T-helper 17 cell (primary cell): Measurements from ENCODE around the gene AP2A2. TPM values are rescaled to one million over a fixed set of nuclear protein-coding genes. Genes with fewer than 3 reads are reported as not detected.

Experiments used
- ATAC-seq: fragments of 150-1000 bp; cut with Tn5 transposase; 2 replicates; pipeline ENCODE4 v1.10.0; 2021; ENCODE audit warnings: mild to moderate bottlenecking, moderate library complexity
- DNase-seq, 3 donors: peaks; one replicate each; pipeline versions ENCODE4 v3.0.0 to v3.0.0-alpha.2; 2020 to 2021
- H3K9me3 ChIP-seq: one replicate; pipeline ENCODE4 v1.7.0; 2013; ENCODE audit warnings: low read length, mild to moderate bottlenecking; ENCODE audit not compliant: control insufficient read depth, poor library complexity, severe bottlenecking
- H3K27ac Mint-ChIP-seq: one replicate; pipeline ENCODE4 v1.8.0; 2022; ENCODE audit warnings: mild to moderate bottlenecking, moderate library complexity, mixed read lengths
- H3K27me3 Mint-ChIP-seq: one replicate; pipeline ENCODE4 v1.8.0; 2022; ENCODE audit warnings: mixed read lengths
- H3K36me3 Mint-ChIP-seq: one replicate; pipeline ENCODE4 v1.8.0; 2022; ENCODE audit warnings: low read depth, mixed read lengths
- H3K4me1 Mint-ChIP-seq: one replicate; pipeline ENCODE4 v1.8.0; 2022; ENCODE audit warnings: mild to moderate bottlenecking, mixed read lengths
- H3K4me3 Mint-ChIP-seq: one replicate; pipeline ENCODE4 v1.8.0; 2022; ENCODE audit warnings: mild to moderate bottlenecking, moderate library complexity, mixed read lengths
- total RNA-seq, 4 donors: library from RNA in 2 of 4; stranded (reverse) in 2 of 4; gene quantifications; one replicate each; pipeline ENCODE4 v1.2.3 and lab custom pipeline; 2022 to 2026

AP2A2 gene
- total RNA-seq, 2 donors from 2014 or later = 71.1 to 74.0 TPM

GRCh38 chr11:1055990-1056771, 130.5 kb downstream of the AP2A2 start:
- Mint-ChIP-seq H3K27me3 (peaks cover 38% of the 10 kb centered on the region), H3K4me3 (no peak overlapping the region), H3K4me1 (peaks cover under 1% of the 10 kb centered on the region), H3K27ac (no peak overlapping the region), H3K36me3 (no peaks in the 10 kb centered on the region)
- peak in 2 of 3 donors; percentile 3 to 7 for DNase-seq
- no peaks in the 10 kb centered on the region for H3K9me3 ChIP-seq
- ATAC-seq = no peak

- Mint-ChIP-seq H3K4me1 (peaks cover 5% of the 10 kb centered on the region), H3K27ac (no peak overlapping the region), H3K27me3 (peaks cover 38% of the 10 kb centered on the region), H3K36me3 (no peaks in the 10 kb centered on the region), H3K4me3 (no peak overlapping the region)
- no peak for DNase-seq
- no peaks in the 10 kb centered on the region for H3K9me3 ChIP-seq
- ATAC-seq = no peak
Measured at GRCh38 chr11:1057806-1058205, 132.1 kb downstream of the AP2A2 start.

- Mint-ChIP-seq H3K36me3 (no peaks in the 10 kb centered on the region), H3K27ac (no peak overlapping the region), H3K4me3 (no peak overlapping the region), H3K27me3 (peaks cover 43% of the 10 kb centered on the region), H3K4me1 (peaks cover 9% of the 10 kb centered on the region)
- ATAC-seq = no peak
- DNase-seq = no peak
- H3K9me3 ChIP-seq = no peaks in the 10 kb centered on the region
Measured at GRCh38 chr11:1059759-1060158, 134.1 kb downstream of the AP2A2 start.

- Mint-ChIP-seq H3K4me1 (peaks cover 9% of the 10 kb centered on the region), H3K36me3 (no peaks in the 10 kb centered on the region), H3K27me3 (peaks cover 38% of the 10 kb centered on the region), H3K4me3 (no peak overlapping the region), H3K27ac (no peak overlapping the region)
- DNase-seq (peak in 1 of 3 donors; percentile 2), ATAC-seq (no peak)
- no peaks in the 10 kb centered on the region for H3K9me3 ChIP-seq
Measured at GRCh38 chr11:1060410-1060809, 134.7 kb downstream of the AP2A2 start.

- no peak for DNase-seq
- H3K9me3 ChIP-seq = no peaks in the 10 kb centered on the region
- Mint-ChIP-seq H3K27me3 (peaks cover 38% of the 10 kb centered on the region), H3K36me3 (no peaks in the 10 kb centered on the region), H3K4me3 (no peak overlapping the region), H3K4me1 (peaks cover 9% of the 10 kb centered on the region), H3K27ac (no peak overlapping the region)
- ATAC-seq = no peak
Measured at GRCh38 chr11:1060852-1061616, 135.4 kb downstream of the AP2A2 start.

Other genes starting within 250 kb of the AP2A2 start
- 10 to 100 TPM; 55.3 to 77.1 TPM for gene DEAF1, start 230.6 kb upstream of the AP2A2 start, total RNA-seq
- gene TMEM80, start 230.1 kb upstream of the AP2A2 start, total RNA-seq = 10 to 100 TPM; 20.8 to 21.3 TPM
- gene EPS8L2, start 219.6 kb upstream of the AP2A2 start, total RNA-seq = 10 to 100 TPM in 1 of 2 donors, 1 to 10 TPM in 1; 6.8 to 11.7 TPM
- gene TALDO1, start 178.4 kb upstream of the AP2A2 start, total RNA-seq = 100 to 1,000 TPM in 1 of 2 donors, 10 to 100 TPM in 1; 60.4 to 102 TPM
- gene GATD1, start 148.4 kb upstream of the AP2A2 start, total RNA-seq = 10 to 100 TPM; 36.7 to 44.3 TPM
- gene CEND1, start 135.8 kb upstream of the AP2A2 start, total RNA-seq = under 1 TPM in 1 of 2 donors, not detected in 1; 0.63 TPM
- 10 to 100 TPM; 16.4 to 20.3 TPM for gene SLC25A22, start 127.6 kb upstream of the AP2A2 start, total RNA-seq
- 10 to 100 TPM; 26.8 to 29.7 TPM for gene PIDD1, start 120.6 kb upstream of the AP2A2 start, total RNA-seq
- gene RPLP2, start 115.9 kb upstream of the AP2A2 start, total RNA-seq = 1,000 to 10,000 TPM; 4,178 to 4,199 TPM
- 100 to 1,000 TPM; 178 to 182 TPM for gene PNPLA2, start 107.0 kb upstream of the AP2A2 start, total RNA-seq
- 1 to 10 TPM in 1 of 2 donors, under 1 TPM in 1; 0.47 to 1.0 TPM for gene CRACR2B, start 98.0 kb upstream of the AP2A2 start, total RNA-seq
- gene CD151, start 92.9 kb upstream of the AP2A2 start, total RNA-seq = 10 to 100 TPM; 54.9 to 67.3 TPM
- 10 to 100 TPM; 38.5 to 40.5 TPM for gene POLR2L, start 83.3 kb upstream of the AP2A2 start, total RNA-seq
- 1 to 10 TPM; 2.1 to 3.0 TPM for gene TSPAN4, start 83.0 kb upstream of the AP2A2 start, total RNA-seq
- gene CHID1, start 15.1 kb upstream of the AP2A2 start, total RNA-seq = 10 to 100 TPM; 23.4 to 28.8 TPM
- not detected for gene MUC6, start 110.8 kb downstream of the AP2A2 start, total RNA-seq
- gene MUC2, start 149.0 kb downstream of the AP2A2 start, total RNA-seq = not detected
- gene MUC5AC, start 232.1 kb downstream of the AP2A2 start, total RNA-seq = not detected